ENCODE measurements around the gene CAV3.

DNA sequence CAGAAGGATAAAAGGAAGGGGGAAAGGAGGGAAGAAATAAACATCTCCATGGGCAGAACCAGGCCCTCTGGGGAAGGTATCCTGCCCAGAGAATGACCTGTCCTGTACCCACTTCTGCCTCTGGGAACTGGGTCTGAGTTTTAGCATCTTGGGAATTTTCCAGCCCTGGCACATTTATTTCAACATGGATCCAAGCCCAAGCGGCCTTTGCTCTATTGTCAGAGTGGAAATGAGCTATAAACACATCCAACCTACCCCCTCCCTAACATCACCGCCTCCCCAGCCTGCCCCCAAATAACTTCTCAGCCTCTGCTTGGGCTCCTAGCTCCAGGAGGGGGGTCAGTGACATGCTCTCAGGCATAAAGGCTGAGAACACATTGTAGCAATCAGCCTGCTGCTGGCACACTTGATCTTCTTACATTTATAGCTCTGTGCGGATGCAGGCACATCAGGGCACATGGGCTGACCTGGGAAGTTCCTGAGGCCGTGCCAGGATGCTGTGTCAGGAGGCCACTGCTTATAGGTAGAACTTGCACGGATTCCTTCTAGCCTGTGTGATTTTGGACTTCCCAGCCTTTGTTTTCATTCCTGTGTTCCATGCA lies 40.4 kb downstream of the CAV3 start:
- TF ChIP-seq EZH2 (IDR thresholded peaks at IDR 0.05; ENCODE audit: low read depth), result no peak
- TF ChIP-seq, protein P1, sequence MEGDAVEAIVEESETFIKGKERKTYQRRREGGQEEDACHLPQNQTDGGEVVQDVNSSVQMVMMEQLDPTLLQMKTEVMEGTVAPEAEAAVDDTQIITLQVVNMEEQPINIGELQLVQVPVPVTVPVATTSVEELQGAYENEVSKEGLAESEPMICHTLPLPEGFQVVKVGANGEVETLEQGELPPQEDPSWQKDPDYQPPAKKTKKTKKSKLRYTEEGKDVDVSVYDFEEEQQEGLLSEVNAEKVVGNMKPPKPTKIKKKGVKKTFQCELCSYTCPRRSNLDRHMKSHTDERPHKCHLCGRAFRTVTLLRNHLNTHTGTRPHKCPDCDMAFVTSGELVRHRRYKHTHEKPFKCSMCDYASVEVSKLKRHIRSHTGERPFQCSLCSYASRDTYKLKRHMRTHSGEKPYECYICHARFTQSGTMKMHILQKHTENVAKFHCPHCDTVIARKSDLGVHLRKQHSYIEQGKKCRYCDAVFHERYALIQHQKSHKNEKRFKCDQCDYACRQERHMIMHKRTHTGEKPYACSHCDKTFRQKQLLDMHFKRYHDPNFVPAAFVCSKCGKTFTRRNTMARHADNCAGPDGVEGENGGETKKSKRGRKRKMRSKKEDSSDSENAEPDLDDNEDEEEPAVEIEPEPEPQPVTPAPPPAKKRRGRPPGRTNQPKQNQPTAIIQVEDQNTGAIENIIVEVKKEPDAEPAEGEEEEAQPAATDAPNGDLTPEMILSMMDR (conservative IDR thresholded peaks at IDR 0.05), result no peak
